ENCODE measurements around the gene PITRM1. TPM values are rescaled to one million over a fixed set of nuclear protein-coding genes. Genes with fewer than 3 reads are reported as not detected.

PITRM1 gene
- total and polyA plus RNA-seq, 2 experiments from 2014 or later, result 44.1 to 45.9 TPM

- Histone ChIP-seq H3K36me3 (replicated peaks; ENCODE audit: insufficient read depth, low read depth) (peaks cover 2% of the 10 kb centered on the region), H3K9me3 (ENCODE audit: low read depth) (no peaks in the 10 kb centered on the region), H3K4me2 (no peak overlapping the region), H3K27me3 (no peaks in the 10 kb centered on the region), H3K9me2 (replicated peaks; ENCODE audit: insufficient read depth) (no peaks in the 10 kb centered on the region), H3K27ac (no peak overlapping the region), H3K79me2 (no peaks in the 10 kb centered on the region), H2AFZ (no peak overlapping the region), H3K4me1 (ENCODE audit: insufficient read depth) (no peaks in the 10 kb centered on the region), H3K4me3 (no peak overlapping the region), H4K20me1 (ENCODE audit: insufficient read depth, poor library complexity, severe bottlenecking) (no peaks in the 10 kb centered on the region)
- DNase-seq (ENCODE audit: low spot score), result no peak
- 93% methylated on average over 3 of the region's 3 CpGs for WGBS (ENCODE audit: low lambda C conversion rate, missing lambda C conversion rate)
- no peak for TF ChIP-seq CTCF (IDR thresholded peaks at IDR 0.05; ENCODE audit: poor library complexity)
Observed at GRCh38 chr10:3135006-3135405, 37.6 kb downstream of the PITRM1 start.

DNA sequence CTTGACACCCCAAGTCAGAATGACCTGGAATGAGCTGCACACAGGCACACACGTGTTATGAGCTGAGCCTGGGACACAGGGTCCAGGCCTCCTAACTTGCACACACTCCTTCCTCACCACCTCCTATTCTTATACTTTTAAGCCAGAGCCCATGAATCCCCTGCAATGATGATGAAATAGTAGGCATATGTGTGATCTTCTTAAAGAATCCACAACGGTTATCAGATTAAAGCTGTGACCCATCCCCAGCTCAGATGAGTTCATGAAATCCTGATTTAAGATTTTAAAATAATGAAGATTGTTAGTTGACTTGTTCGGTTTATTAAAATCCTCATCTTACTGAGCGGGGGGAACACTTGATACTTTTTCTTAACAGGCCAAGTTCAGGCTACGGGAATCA lies 38.6 kb downstream of the PITRM1 start:
- H3K36me3 ChIP-seq (replicated peaks; ENCODE audit: insufficient read depth, low read depth), result no peaks in the 10 kb centered on the region
- H2AFZ ChIP-seq, result no peak overlapping the region
- H3K9me3 ChIP-seq (ENCODE audit: low read depth), result no peaks in the 10 kb centered on the region
- DNase-seq (ENCODE audit: low spot score), result no peak
- H3K9me2 ChIP-seq (replicated peaks; ENCODE audit: insufficient read depth), result no peaks in the 10 kb centered on the region
- no peak overlapping the region for H3K4me2 ChIP-seq
- H3K27me3 ChIP-seq, result no peaks in the 10 kb centered on the region
- no peaks in the 10 kb centered on the region for H3K79me2 ChIP-seq
- 84% methylated on average over 5 of the region's 5 CpGs for WGBS (ENCODE audit: low lambda C conversion rate, missing lambda C conversion rate)
- no peaks in the 10 kb centered on the region for H4K20me1 ChIP-seq (ENCODE audit: insufficient read depth, poor library complexity, severe bottlenecking)
- H3K27ac ChIP-seq, result no peak overlapping the region
- TF ChIP-seq EZH2phosphoT487 (IDR thresholded peaks at IDR 0.05; ENCODE audit: low read depth, severe bottlenecking, unreplicated experiment) (no peak), CTCF (IDR thresholded peaks at IDR 0.05; ENCODE audit: poor library complexity) (no peak), EZH2 (IDR thresholded peaks at IDR 0.05; ENCODE audit: borderline replicate concordance) (no peak)
- H3K4me3 ChIP-seq, result no peak overlapping the region
- H3K4me1 ChIP-seq (ENCODE audit: insufficient read depth), result no peaks in the 10 kb centered on the region

GRCh38 chr10:3132036-3133025 lies 40.3 kb downstream of the PITRM1 start:
- no peaks in the 10 kb centered on the region for H3K36me3 ChIP-seq (replicated peaks; ENCODE audit: insufficient read depth, low read depth)
- H3K9me2 ChIP-seq (replicated peaks; ENCODE audit: insufficient read depth), result no peaks in the 10 kb centered on the region
- WGBS (ENCODE audit: low lambda C conversion rate, missing lambda C conversion rate), result 93% methylated on average over 22 of the region's 22 CpGs
- H3K4me2 ChIP-seq, result no peak overlapping the region
- peaks cover under 1% of the 10 kb centered on the region for H3K4me1 ChIP-seq (ENCODE audit: insufficient read depth)
- H2AFZ ChIP-seq, result no peak overlapping the region
- H3K79me2 ChIP-seq, result no peaks in the 10 kb centered on the region
- H3K27ac ChIP-seq, result no peak overlapping the region
- no peaks in the 10 kb centered on the region for H3K9me3 ChIP-seq (ENCODE audit: low read depth)
- H3K27me3 ChIP-seq, result no peaks in the 10 kb centered on the region
- TF ChIP-seq EZH2 (IDR thresholded peaks at IDR 0.05; ENCODE audit: borderline replicate concordance) (no peak), EZH2phosphoT487 (IDR thresholded peaks at IDR 0.05; ENCODE audit: low read depth, severe bottlenecking, unreplicated experiment) (no peak), CTCF (IDR thresholded peaks at IDR 0.05; ENCODE audit: poor library complexity) (no peak)
- DNase-seq (ENCODE audit: low spot score), result no peak
- no peaks in the 10 kb centered on the region for H4K20me1 ChIP-seq (ENCODE audit: insufficient read depth, poor library complexity, severe bottlenecking)
- H3K4me3 ChIP-seq, result no peak overlapping the region

Data from hepatocyte (in vitro differentiated cells).